AG09319 (cell line): ENCODE data around the gene SLC25A48.

ENCODE experiments used
- DNase-seq: peaks from one replicate; pipeline ENCODE4 v3.0.0-alpha.2; 2010; ENCODE audit warnings: low read depth; ENCODE audit errors: extremely low read depth
- CTCF ChIP-seq: IDR thresholded peaks from 2 replicates; pipeline ENCODE4 v1.5.1; 2011; ENCODE audit warnings: low read depth, mild to moderate bottlenecking, inconsistent platforms, low read length, moderate library complexity

SLC25A48 gene

GRCh38 chr5:135930029-135930948, 95.8 kb downstream of the SLC25A48 start:
- TF ChIP-seq CTCF, result no peak
- DNase-seq, result no peak

- DNase-seq, result no peak
Observed at GRCh38 chr5:135930949-135931295, 96.5 kb downstream of the SLC25A48 start.

GRCh38 chr5:135934939-135935338, 100.5 kb downstream of the SLC25A48 start:
- TF ChIP-seq CTCF, result no peak
- no peak for DNase-seq

More at GRCh38 chr5:135930949-135931295, 96.5 kb downstream of the SLC25A48 start:
- no peak for TF ChIP-seq CTCF

- TF ChIP-seq CTCF, result no peak
Observed at GRCh38 chr5:135937245-135937911, 102.9 kb downstream of the SLC25A48 start.

More at GRCh38 chr5:135937245-135937911, 102.9 kb downstream of the SLC25A48 start:
- no peak for DNase-seq
